ENCODE data around the gene CCDC12.

The CCDC12 gene

GRCh38 chr3:46995901-46996562 lies 19.5 kb upstream of the CCDC12 start:
- no peak for DNase-seq

GRCh38 chr3:46994801-46995731 lies 18.5 kb upstream of the CCDC12 start:
- no peak for DNase-seq

GRCh38 chr3:46993986-46994385 lies 17.4 kb upstream of the CCDC12 start:
- no peak for DNase-seq

- DNase-seq: no peak
Measured at GRCh38 chr3:46993292-46993691, 16.7 kb upstream of the CCDC12 start.

- DNase-seq: no peak
Measured at GRCh38 chr3:46992231-46992630, 15.7 kb upstream of the CCDC12 start.

GRCh38 chr3:46991406-46992165 lies 15.0 kb upstream of the CCDC12 start:
- no peak for DNase-seq

GRCh38 chr3:46990573-46991374 lies 14.2 kb upstream of the CCDC12 start:
- no peak for DNase-seq

- DNase-seq: no peak
Measured at GRCh38 chr3:46989146-46989810, 12.7 kb upstream of the CCDC12 start.

GRCh38 chr3:46988616-46989015 lies 12.1 kb upstream of the CCDC12 start:
- no peak for DNase-seq

- peak; percentile 64 to 89 (median 80) for DNase-seq
Measured at GRCh38 chr3:46987743-46988401, 11.3 kb upstream of the CCDC12 start.

GRCh38 chr3:46987319-46987742 lies 10.8 kb upstream of the CCDC12 start:
- no peak for DNase-seq

GRCh38 chr3:46986782-46987310 lies 10.3 kb upstream of the CCDC12 start:
- no peak for DNase-seq

- DNase-seq: no peak
Measured at GRCh38 chr3:46986055-46986730, 9.6 kb upstream of the CCDC12 start.

GRCh38 chr3:46985588-46985987 lies 9.0 kb upstream of the CCDC12 start:
- DNase-seq: no peak

- no peak for DNase-seq
Measured at GRCh38 chr3:46984591-46985459, 8.3 kb upstream of the CCDC12 start.

GRCh38 chr3:46982546-46982945 lies 6.0 kb upstream of the CCDC12 start:
- DNase-seq: no peak

- no peak for DNase-seq
Measured at GRCh38 chr3:46981932-46982471, 5.5 kb upstream of the CCDC12 start.

- DNase-seq: no peak
Measured at GRCh38 chr3:46979958-46980497, 3.5 kb upstream of the CCDC12 start.

Data from stimulated activated naive CD4-positive, alpha-beta T cell (primary cell).